Right lobe of liver (tissue), 4 donors: ENCODE measurements around the gene SYP.
A peak's percentile ranks its signal among the peaks of the same experiment; 100 is the strongest.

Experiments used
- CTCF ChIP-seq, 4 donors: fragments of 200-600 bp in 3 of 4; fragments of 450-650 bp in 1 of 4; IDR thresholded peaks; one replicate each; pipeline versions ENCODE4 v1.5.1 to v1.8.0; 2016 to 2022; ENCODE audit warnings: antibody characterized with exemption in 4 of 4, mild to moderate bottlenecking in 2 of 4
- POLR2A ChIP-seq: fragments of 450-650 bp; IDR thresholded peaks from one replicate; pipeline ENCODE4 v1.6.1; 2017; ENCODE audit warnings: antibody characterized with exemption, mild to moderate bottlenecking
- donor health status: DM: no; HTN: no; CAD: no.
- donor health status: DM: no; HTN: no; CAD: no.
- donor health status: DM: no; HTN: yes; CAD: no.

- TF ChIP-seq POLR2A: peak; percentile 16
- TF ChIP-seq CTCF (IDR thresholded peaks at IDR 0.05): no peak
Observed at GRCh38 chrX:49171752-49172279, 28.2 kb downstream of the SYP start, which contains the start of gene PLP2.
